ENCODE data around the gene FAM184A.

GRCh38 chr6:119125576-119125975 lies 47.1 kb upstream of the FAM184A start:
- TF ChIP-seq CTCF (IDR thresholded peaks at IDR 0.05; ENCODE audit: extremely low read depth in 1 of 2, insufficient read depth in 1 of 2, low read depth in 1 of 2, low read length in 2 of 2) (no peak), EZH2 (IDR thresholded peaks at IDR 0.05; ENCODE audit: borderline replicate concordance, low read depth, low read length, severe bottlenecking) (no peak), POLR2AphosphoS5 (IDR thresholded peaks at IDR 0.05; ENCODE audit: insufficient read depth, low read depth, low read length) (no peak), MYC (IDR thresholded peaks at IDR 0.05; ENCODE audit: low read depth, low read length) (no peak)

All from endothelial cell of umbilical vein (primary cell).